Lung (tissue), 12 donors: ENCODE data around the gene JADE3. TPM values are rescaled to one million over a fixed set of nuclear protein-coding genes. Genes with fewer than 3 reads are reported as not detected.

Source experiments
- ATAC-seq: fragments of 200-7000 bp; cut with Tn5 transposase; one replicate; pipeline ENCODE4 v1.9.1; 2020; ENCODE audit warnings: moderate number of reproducible peaks; ENCODE audit not compliant: insufficient read depth, low FRiP score
- DNase-seq, 3 donors: peaks; one replicate each; pipeline ENCODE4 v3.0.0-alpha.2; 2013 to 2017
- H3K27ac ChIP-seq, 2 donors: one replicate each; pipeline ENCODE4 v1.5.1; 2013; ENCODE audit warnings: mild to moderate bottlenecking in 2 of 2, moderate library complexity in 2 of 2, control low read depth in 1 of 2, inconsistent platforms in 1 of 2, low read depth in 1 of 2, low read length in 1 of 2
- H3K27me3 ChIP-seq, 3 donors: one replicate each; pipeline ENCODE4 v1.5.1; 2013; ENCODE audit warnings: low read length in 2 of 3; ENCODE audit not compliant: control insufficient read depth in 3 of 3, insufficient read depth in 3 of 3
- H3K36me3 ChIP-seq, 4 donors: one replicate each; pipeline ENCODE4 v1.5.1; 2013; ENCODE audit warnings: low read length in 4 of 4, mild to moderate bottlenecking in 1 of 4, moderate library complexity in 1 of 4; ENCODE audit not compliant: control insufficient read depth in 4 of 4, insufficient read depth in 4 of 4
- H3K4me1 ChIP-seq, 5 donors: one replicate each; pipeline ENCODE4 v1.5.1; 2013; ENCODE audit warnings: low read length in 5 of 5, mild to moderate bottlenecking in 2 of 5, moderate library complexity in 1 of 5; ENCODE audit not compliant: control insufficient read depth in 5 of 5, insufficient read depth in 5 of 5
- H3K4me3 ChIP-seq: one replicate; pipeline ENCODE4 v1.5.1; 2013; ENCODE audit warnings: mild to moderate bottlenecking, control low read depth, moderate library complexity
- H3K9ac ChIP-seq, 2 donors: one replicate each; pipeline ENCODE4 v1.5.1; 2013; ENCODE audit warnings: low read length in 2 of 2, control low read depth in 1 of 2; ENCODE audit not compliant: insufficient read depth in 1 of 2
- H3K9me3 ChIP-seq, 4 donors: one replicate each; pipeline ENCODE4 v1.5.1; 2013; ENCODE audit warnings: low read length in 3 of 4, mild to moderate bottlenecking in 1 of 4, moderate library complexity in 1 of 4; ENCODE audit not compliant: control insufficient read depth in 4 of 4, insufficient read depth in 3 of 4
- WGBS, 2 donors: extraction: QIAGEN DNeasy Blood & Tissue Kit; methylation state at CpG; one replicate each; pipeline ENCODE4 v1.1.7; 2013; 5-methylcytosine and 5-hydroxymethylcytosine counted together
- polyA plus RNA-seq, 2 donors: library from polyadenylated mRNA; stranded (reverse); fragments of 200-250 nt; gene quantifications; one replicate each; pipeline ENCODE4 v1.2.1, GENCODE V29; 2013
- total RNA-seq, 2 donors: library from RNA; depleted of rRNA in 1 of 2; stranded (reverse); fragments of >200 nt in 1 of 2; gene quantifications; one replicate each; pipeline ENCODE4 v1.2.1, GENCODE V29; 2014 to 2021
- TF ChIP-seq, protein P1 (sequence below): IDR thresholded peaks from 2 replicates; pipeline ENCODE4 v1.5.1; 2012; ENCODE audit warnings: mild to moderate bottlenecking; ENCODE audit errors: control extremely low read depth, extremely low read depth
- donor health status: control.
- donor health status: control.
- donor health status: Bipolar disorder and iron deficiency.
- donor health status: healthy.
- donor health status: DM: yes; HTN: yes; CAD: no.

JADE3 gene
- total and polyA plus RNA-seq, 4 donors = 2.9 to 13.9 (median 5.8) TPM

DNA sequence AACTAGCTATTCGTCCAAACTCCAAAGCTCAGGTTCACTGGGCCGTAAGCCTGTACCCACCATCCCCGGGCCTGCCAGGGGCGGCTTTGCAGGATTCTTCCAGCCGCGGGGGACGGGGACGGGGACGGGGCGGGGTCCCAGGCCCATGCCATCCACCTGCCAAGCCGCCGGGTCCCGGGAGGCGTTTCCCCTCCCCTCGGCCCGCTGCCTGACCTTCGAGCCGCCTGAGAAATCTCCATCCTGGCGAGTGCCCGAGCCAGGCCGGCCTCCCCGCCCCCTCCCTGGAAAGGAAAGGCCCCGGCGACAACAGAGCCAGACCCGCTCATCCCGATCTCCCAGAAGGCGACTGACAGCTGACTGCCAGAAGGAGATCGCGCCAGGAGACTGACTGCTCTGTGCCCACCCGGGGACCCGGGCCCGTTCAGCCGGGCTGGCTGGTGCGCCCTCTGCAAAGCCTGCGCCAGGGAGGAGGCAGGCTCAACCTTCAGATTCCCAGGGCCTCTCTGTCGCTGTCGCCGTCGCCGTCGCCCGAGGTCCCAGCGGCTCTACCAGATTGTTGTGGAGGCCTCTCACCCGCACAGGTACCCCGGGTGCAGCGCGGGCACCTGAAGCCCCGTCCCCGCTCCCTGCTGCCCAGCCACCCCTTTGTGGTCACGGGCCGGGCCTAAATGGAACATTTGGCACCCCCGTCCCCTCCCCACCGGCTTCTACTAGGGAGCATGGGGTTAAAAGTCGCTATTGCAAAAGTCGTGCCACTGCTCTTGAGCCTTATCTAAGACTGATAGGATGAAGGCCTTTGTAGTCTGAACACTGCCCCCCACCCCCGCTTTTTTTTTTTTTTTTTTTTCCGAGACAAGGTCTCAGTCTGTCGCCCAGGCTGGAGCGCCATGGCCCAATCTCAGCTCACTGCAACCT is 166.2 kb downstream of the JADE3 start, which contains the start of gene RGN:
Gene RGN, plus strand, starts transcription at position 315 of the 915 bp plus-strand sequence. CDS start 2,702 bp downstream, outside the sequence.
- H3K27me3 ChIP-seq = peaks cover 0 to 35% (median 10%) of the 10 kb centered on the region in 3 donors
- ATAC-seq (peak; percentile 19), DNase-seq (peak; percentile 16 to 20 (median 19))
- WGBS, 2 donors = 47 to 51% methylated on average over 34 to 59 of the region's 59 CpGs
- TF ChIP-seq, protein P1, sequence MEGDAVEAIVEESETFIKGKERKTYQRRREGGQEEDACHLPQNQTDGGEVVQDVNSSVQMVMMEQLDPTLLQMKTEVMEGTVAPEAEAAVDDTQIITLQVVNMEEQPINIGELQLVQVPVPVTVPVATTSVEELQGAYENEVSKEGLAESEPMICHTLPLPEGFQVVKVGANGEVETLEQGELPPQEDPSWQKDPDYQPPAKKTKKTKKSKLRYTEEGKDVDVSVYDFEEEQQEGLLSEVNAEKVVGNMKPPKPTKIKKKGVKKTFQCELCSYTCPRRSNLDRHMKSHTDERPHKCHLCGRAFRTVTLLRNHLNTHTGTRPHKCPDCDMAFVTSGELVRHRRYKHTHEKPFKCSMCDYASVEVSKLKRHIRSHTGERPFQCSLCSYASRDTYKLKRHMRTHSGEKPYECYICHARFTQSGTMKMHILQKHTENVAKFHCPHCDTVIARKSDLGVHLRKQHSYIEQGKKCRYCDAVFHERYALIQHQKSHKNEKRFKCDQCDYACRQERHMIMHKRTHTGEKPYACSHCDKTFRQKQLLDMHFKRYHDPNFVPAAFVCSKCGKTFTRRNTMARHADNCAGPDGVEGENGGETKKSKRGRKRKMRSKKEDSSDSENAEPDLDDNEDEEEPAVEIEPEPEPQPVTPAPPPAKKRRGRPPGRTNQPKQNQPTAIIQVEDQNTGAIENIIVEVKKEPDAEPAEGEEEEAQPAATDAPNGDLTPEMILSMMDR = no peak
- peak within 1 kb of the TSS in 1 of 2 donors; percentile 32 for H3K9ac ChIP-seq
- H3K27ac ChIP-seq = peak within 1 kb of the TSS; percentile 5 to 69
- peak within 1 kb of the TSS; percentile 8 for H3K4me3 ChIP-seq
- no peaks in the 10 kb centered on the region for H3K4me1 ChIP-seq
- H3K9me3 ChIP-seq = no peaks in the 10 kb centered on the region
- H3K36me3 ChIP-seq = no peaks in the 10 kb centered on the region

DNA sequence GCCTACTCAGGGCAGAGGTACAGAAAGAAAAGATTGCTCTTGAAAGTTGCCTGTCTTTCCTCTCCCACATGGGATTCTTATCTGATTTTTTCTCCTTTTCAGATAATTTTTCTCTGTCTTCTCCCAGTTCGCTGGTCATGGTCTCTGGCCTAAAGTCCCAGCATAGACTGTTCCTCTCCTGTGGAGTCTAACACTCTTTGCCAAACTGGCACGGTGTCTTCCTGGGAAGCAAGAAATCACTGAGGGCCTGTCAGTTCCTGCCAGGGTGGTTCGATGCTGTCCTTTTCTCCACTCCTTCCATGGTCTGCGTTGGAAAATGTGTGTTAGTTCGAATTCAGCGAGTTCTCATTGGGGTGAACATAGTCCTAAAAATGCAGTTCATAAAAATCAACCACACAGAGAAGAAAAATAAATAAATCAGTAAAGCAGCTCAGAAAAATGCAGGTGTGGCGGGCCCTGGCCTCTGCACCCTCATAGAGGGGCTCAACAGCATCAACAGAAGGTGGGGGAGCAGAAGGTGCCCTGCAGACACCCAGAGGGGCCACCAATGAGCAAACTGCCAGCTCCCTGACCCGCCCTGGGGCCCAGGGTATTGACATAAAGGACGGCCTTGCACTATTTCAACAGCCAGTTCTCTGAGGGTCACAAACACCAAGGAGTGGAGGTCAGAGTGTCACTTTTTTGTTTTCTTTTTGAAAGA is 168.1 kb downstream of the JADE3 start:
- Histone ChIP-seq H3K4me1 (no peaks in the 10 kb centered on the region), H3K4me3 (no peak overlapping the region), H3K27ac (no peak overlapping the region), H3K9me3 (no peaks in the 10 kb centered on the region), H3K9ac (no peak overlapping the region), H3K36me3 (no peaks in the 10 kb centered on the region), H3K27me3 (peaks cover 0 to 33% (median 13%) of the 10 kb centered on the region in 3 donors)
- DNase-seq = no peak
- 65 to 86% methylated on average over 9 of the region's 9 CpGs for WGBS, 2 donors
- TF ChIP-seq, protein P1 = no peak
- no peak for ATAC-seq

DNA sequence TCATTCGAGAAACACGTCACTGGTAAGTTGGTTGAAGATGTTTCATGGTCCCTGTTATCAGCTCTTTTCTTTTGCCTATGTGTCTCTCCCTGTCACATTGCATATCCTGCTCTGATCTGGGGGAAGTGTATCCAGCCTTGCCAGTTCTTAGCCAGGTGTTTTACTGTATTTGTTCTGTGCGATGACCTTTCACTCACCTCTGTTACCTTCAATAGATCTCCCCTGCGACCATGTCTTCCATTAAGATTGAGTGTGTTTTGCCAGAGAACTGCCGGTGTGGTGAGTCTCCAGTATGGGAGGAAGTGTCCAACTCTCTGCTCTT is 168.7 kb downstream of the JADE3 start:
- Histone ChIP-seq H3K27me3 (peaks cover 0 to 28% (median 15%) of the 10 kb centered on the region in 3 donors), H3K36me3 (no peaks in the 10 kb centered on the region), H3K27ac (no peak overlapping the region), H3K9ac (no peak overlapping the region), H3K4me3 (no peak overlapping the region), H3K9me3 (no peaks in the 10 kb centered on the region), H3K4me1 (no peaks in the 10 kb centered on the region)
- TF ChIP-seq, protein P1 = no peak
- WGBS, 2 donors = 69 to 82% methylated on average over 5 of the region's 5 CpGs
- ATAC-seq (no peak), DNase-seq (no peak)
